GM21786 (cell line): Measurements from ENCODE around the gene KCNG2.

Experiments used
- ATAC-seq: cut with Tn5 transposase; IDR thresholded peaks from one replicate; pipeline ENCODE4 v1.9.1; 2021; ENCODE audit not compliant: unreplicated experiment

KCNG2 gene

DNA sequence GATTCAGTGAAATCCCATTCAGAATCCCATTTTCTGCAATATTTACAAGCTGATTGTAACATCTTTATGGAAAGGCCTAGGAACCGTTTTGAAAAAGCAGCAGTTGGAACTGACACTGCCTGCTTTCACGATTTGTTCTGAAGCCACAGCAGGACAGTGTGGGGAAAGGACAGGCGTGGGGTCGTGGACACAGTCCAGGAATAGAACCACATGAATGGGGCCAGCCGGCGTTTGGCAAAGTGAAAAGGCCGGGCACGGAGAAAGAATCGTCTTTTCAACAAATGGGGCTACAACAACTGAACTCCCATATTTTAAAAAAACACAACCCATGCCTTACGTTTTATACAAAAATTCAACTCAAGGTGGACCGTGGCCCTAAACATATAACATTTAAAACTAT, 84.0 kb downstream of the KCNG2 start:
- ATAC-seq: no peak

GRCh38 chr18:79882522-79883241, 84.9 kb downstream of the KCNG2 start:
- ATAC-seq: no peak

DNA sequence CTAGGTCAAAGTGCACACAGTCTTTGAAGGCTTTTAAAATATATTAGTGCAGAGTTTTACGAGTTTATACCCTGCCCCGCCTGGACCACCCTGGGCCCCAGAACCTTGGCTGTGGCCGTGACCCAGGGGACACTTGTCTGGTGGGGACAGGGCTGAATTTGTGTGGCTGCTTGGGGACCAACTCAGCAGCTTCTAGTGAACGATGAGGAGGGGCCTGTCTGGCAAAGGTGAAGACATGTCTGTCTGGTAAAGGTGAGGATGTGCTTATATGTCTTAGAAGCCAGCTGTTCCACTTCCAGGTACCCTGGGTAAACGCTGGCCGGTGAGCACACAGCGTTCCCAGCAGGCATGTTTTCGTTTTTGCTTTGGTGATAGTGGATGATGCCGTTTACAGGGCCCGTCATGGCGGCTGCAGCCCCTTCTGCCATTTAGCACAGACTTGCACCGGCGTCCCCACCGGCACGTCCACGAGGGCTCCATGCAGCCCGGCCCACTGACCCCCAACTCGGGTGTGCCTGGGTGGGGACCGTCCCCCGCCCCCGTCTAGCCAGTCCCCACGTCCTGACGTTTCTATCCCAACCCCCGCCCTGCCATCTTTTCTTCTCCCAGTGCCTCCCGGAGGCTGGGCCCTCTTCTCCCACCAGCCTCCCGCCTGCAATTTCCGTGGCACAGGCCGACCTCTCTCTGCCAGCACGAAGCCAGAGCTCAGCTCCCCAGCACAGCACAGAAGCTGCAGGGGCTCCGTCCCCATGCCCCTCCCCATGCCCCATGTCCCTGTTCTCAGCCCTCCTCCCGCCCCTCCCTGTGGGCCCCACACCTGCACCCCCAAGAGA, 85.9 kb downstream of the KCNG2 start:
- ATAC-seq: no peak

GRCh38 chr18:79884294-79884962, 86.7 kb downstream of the KCNG2 start:
- no peak for ATAC-seq

DNA sequence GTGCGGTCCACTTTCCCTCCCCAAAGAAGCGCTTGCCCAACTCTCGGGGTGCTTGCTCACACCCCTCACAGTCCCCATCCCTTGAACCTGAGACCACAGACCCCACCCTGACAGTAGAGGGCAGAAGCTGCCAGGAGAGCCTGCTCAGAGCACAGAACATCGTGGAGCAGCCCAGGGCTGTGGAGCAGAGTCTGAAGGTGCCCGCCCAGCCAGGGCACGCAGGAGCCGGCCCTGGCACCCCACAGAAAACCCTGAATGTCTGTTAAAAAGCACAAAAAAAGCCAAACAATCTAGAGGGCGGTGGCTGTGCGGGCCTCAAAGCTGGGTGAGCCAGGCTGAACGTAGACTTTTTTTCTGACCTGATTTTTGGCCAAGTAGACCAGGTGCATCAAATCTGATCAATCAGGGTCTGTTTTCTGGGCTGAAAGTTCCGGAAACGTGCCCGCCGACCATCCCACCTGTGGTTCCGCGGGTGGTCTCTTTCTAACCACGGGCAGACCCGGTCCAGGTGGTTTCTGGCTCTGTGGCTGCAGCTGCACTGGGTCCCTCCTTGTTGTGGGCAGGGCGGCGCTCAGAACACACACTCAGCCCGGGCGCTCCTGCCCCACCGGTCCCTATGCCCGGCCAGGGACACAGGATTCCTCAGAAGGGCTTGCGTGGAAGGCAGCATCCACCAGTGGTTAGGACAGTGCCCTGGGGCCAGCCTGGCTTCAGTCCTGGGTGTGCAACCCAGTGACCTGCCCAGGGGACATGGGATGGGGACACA, 87.4 kb downstream of the KCNG2 start:
- ATAC-seq: no peak

- no peak for ATAC-seq
Observed at GRCh38 chr18:79887181-79888000, 89.7 kb downstream of the KCNG2 start.

GRCh38 chr18:79888016-79888415, 90.3 kb downstream of the KCNG2 start:
- ATAC-seq: no peak

GRCh38 chr18:79889569-79889968, 91.8 kb downstream of the KCNG2 start:
- ATAC-seq: no peak

DNA sequence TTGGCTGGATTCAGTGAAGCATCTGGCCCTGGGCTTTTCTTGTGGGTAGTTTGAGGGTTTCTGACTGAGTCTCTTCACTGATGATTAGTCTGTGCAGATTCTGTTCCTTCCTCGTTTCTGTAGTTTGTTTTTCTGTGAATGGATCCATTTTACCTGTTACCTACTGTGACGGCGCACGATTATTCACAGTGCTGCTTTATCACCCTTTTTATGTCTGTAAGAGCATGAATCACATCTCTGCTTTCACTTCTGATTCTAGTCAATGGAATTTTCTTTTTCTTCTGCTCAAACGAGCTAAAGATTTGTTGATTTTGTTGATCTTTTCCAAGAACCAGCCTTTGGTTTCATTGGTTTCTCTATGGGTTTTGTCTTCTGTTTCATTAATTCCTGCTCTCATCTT, 92.9 kb downstream of the KCNG2 start:
- no peak for ATAC-seq

DNA sequence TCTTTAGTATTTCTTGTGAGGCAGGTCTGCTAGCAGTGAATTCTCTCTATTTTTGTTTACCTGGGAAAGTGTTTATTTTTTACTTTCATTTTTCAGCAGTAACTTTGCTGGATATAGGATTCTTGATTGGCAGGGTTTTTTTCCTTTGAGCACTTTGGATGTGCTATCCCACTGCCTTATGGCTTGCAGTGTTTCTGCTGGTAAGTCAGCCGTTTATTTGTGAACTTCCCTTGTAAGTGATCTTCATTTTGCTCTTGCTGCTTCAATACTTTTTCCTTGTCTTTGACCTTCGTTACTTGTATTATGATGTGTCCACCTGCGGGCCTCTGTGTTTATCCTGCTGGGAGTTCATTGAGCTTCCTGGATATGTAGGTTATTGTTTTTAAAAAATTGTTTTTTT, 99.0 kb downstream of the KCNG2 start:
- no peak for ATAC-seq

- no peak for ATAC-seq
Observed at GRCh38 chr18:79897940-79898625, 100.3 kb downstream of the KCNG2 start.

- no peak for ATAC-seq
Observed at GRCh38 chr18:79898952-79899608, 101.3 kb downstream of the KCNG2 start.

- ATAC-seq: no peak
Observed at GRCh38 chr18:79899609-79900445, 102.1 kb downstream of the KCNG2 start.

- no peak for ATAC-seq
Observed at GRCh38 chr18:79900610-79901570, 103.2 kb downstream of the KCNG2 start.

GRCh38 chr18:79901665-79902064, 103.9 kb downstream of the KCNG2 start:
- ATAC-seq: no peak

DNA sequence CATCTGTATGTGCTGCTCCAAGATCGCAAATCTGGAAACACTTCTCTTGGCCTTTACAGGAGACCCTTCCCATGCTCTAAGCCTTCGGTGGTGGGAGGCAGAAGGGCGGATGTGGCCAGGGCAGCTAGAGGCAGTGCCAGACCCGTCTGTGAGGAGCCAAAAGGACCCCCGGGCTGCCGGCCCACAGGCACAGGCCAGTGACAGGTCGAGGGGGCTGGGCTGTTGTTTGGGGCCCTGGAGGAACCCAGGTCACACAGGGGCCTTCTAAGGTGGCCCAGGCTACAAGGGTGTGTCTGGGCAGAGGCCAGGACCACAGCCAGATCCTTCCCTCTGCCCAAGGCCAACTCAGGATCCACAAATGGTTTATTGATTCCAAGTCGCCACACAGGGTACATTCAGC, 104.3 kb downstream of the KCNG2 start:
- ATAC-seq: no peak

GRCh38 chr18:79902640-79903039, 104.9 kb downstream of the KCNG2 start:
- no peak for ATAC-seq
